Neural cell (in vitro differentiated cells): ENCODE data around the gene PNPLA5. TPM values are rescaled to one million over a fixed set of nuclear protein-coding genes. Genes with fewer than 3 reads are reported as not detected.

Experiments used
- H2AFZ ChIP-seq: fragments of 200-600, 300-800 bp; sonication (generic), shearing (Covaris generic); 2 replicates; pipeline ENCODE4 v1.6.0; 2014; ENCODE audit warnings: low read depth, mild to moderate bottlenecking, antibody characterized with exemption, low read length, moderate library complexity
- H3F3A ChIP-seq: fragments of 200-600 bp; shearing (Covaris generic); 2 replicates; pipeline ENCODE4 v1.6.1; 2016; ENCODE audit warnings: mild to moderate bottlenecking, moderate library complexity, mixed read lengths, antibody characterized with exemption, low read length; ENCODE audit not compliant: insufficient read depth, poor library complexity, severe bottlenecking
- H3K27ac ChIP-seq: fragments of 200-600, 300-800 bp; sonication (generic), shearing (Covaris generic); 2 replicates; pipeline ENCODE4 v1.5.1; 2014; ENCODE audit warnings: mild to moderate bottlenecking, low read length, moderate library complexity
- H3K27me3 ChIP-seq: fragments of 300-800, 200-600 bp; sonication (generic), shearing (Covaris generic); 2 replicates; pipeline ENCODE4 v1.6.0; 2014; ENCODE audit warnings: mild to moderate bottlenecking, low read depth, low read length, moderate library complexity; ENCODE audit not compliant: insufficient read depth
- H3K36me3 ChIP-seq: fragments of 300-800, 200-600 bp; sonication (generic), shearing (Covaris generic); 2 replicates; pipeline ENCODE4 v1.5.1; 2014; ENCODE audit warnings: mild to moderate bottlenecking, antibody characterized with exemption, low read length, moderate library complexity; ENCODE audit not compliant: insufficient read depth
- H3K4me2 ChIP-seq: fragments of 300-800, 200-600 bp; sonication (generic), shearing (Covaris generic); 2 replicates; pipeline ENCODE4 v1.6.0; 2014; ENCODE audit warnings: mild to moderate bottlenecking, low read length
- H3K4me3 ChIP-seq: fragments of 300-800, 200-600 bp; sonication (generic), shearing (Covaris generic); 2 replicates; pipeline ENCODE4 v1.5.1; 2014; ENCODE audit warnings: mild to moderate bottlenecking, low read length, moderate library complexity
- H3K79me2 ChIP-seq: fragments of 200-600 bp; shearing (Covaris generic); replicated peaks from 2 replicates; pipeline ENCODE4 v1.6.0; 2014; ENCODE audit warnings: mild to moderate bottlenecking, low read length, moderate library complexity; ENCODE audit not compliant: insufficient read depth
- H3K9ac ChIP-seq: fragments of 300-800, 200-600 bp; sonication (generic), shearing (Covaris generic); 2 replicates; pipeline ENCODE4 v1.6.1; 2016; ENCODE audit warnings: mild to moderate bottlenecking, low read length, mixed read lengths
- H3K9me2 ChIP-seq: fragments of 200-600 bp; shearing (Covaris generic); 2 replicates; pipeline ENCODE4 v1.6.1; 2016; ENCODE audit warnings: mild to moderate bottlenecking, low read length, mixed read lengths; ENCODE audit not compliant: insufficient read depth
- H3K9me3 ChIP-seq: fragments of 200-600, 300-800 bp; sonication (generic), shearing (Covaris generic); 2 replicates; pipeline ENCODE4 v1.6.1; 2016; ENCODE audit warnings: mild to moderate bottlenecking, mixed run types, low read length, moderate library complexity, mixed read lengths
- H4K20me1 ChIP-seq: fragments of 200-600 bp; shearing (Covaris generic); 2 replicates; pipeline ENCODE4 v1.6.1; 2016; ENCODE audit warnings: mild to moderate bottlenecking, mixed run types; ENCODE audit not compliant: insufficient read depth
- CTCF ChIP-seq: fragments of 450-650 bp; IDR thresholded peaks from 2 replicates; pipeline ENCODE4 v1.5.1; 2014; ENCODE audit warnings: antibody characterized with exemption, mild to moderate bottlenecking, moderate library complexity; ENCODE audit not compliant: poor library complexity, severe bottlenecking
- EP300 ChIP-seq: fragments of 450-650 bp; conservative IDR thresholded peaks from 2 replicates; pipeline ENCODE4 v1.6.1; 2014; ENCODE audit warnings: antibody characterized with exemption, mild to moderate bottlenecking, moderate library complexity; ENCODE audit not compliant: poor library complexity, severe bottlenecking
- EZH2 ChIP-seq: fragments of 200-600, 300-800 bp; shearing (Covaris generic), sonication (generic); IDR thresholded peaks from 2 replicates; pipeline ENCODE4 v1.6.1; 2014; ENCODE audit warnings: antibody characterized with exemption, low read length, borderline replicate concordance, mild to moderate bottlenecking; ENCODE audit not compliant: insufficient read depth, poor library complexity, severe bottlenecking
- MXI1 ChIP-seq: fragments of 450-650 bp; conservative IDR thresholded peaks from 2 replicates; pipeline ENCODE4 v1.6.1; 2014; ENCODE audit warnings: antibody characterized with exemption, mild to moderate bottlenecking; ENCODE audit not compliant: poor library complexity, severe bottlenecking
- POLR2AphosphoS5 ChIP-seq: IDR thresholded peaks from 2 replicates; pipeline ENCODE4 v1.6.1; 2012
- RAD21 ChIP-seq: fragments of 450-650 bp; conservative IDR thresholded peaks from 2 replicates; pipeline ENCODE4 v1.6.1; 2014; ENCODE audit warnings: antibody characterized with exemption, mild to moderate bottlenecking, moderate library complexity
- REST ChIP-seq: IDR thresholded peaks from 2 replicates; pipeline ENCODE4 v1.6.1; 2012; ENCODE audit warnings: borderline replicate concordance
- SMC3 ChIP-seq: fragments of 450-650 bp; conservative IDR thresholded peaks from 2 replicates; pipeline ENCODE4 v1.6.1; 2014; ENCODE audit warnings: antibody characterized with exemption, mild to moderate bottlenecking, moderate library complexity; ENCODE audit not compliant: poor library complexity
- TAF1 ChIP-seq: IDR thresholded peaks from 2 replicates; pipeline ENCODE4 v1.6.1; 2012; ENCODE audit warnings: low read depth
- polyA plus RNA-seq: library from polyadenylated mRNA; depleted of rRNA; stranded (reverse); fragments of >200 nt; gene quantifications from 2 replicates; pipeline ENCODE4 v1.2.3, GENCODE V29; 2014

The PNPLA5 gene
- polyA plus RNA-seq, 1 donor from 2014 or later: not detected

DNA sequence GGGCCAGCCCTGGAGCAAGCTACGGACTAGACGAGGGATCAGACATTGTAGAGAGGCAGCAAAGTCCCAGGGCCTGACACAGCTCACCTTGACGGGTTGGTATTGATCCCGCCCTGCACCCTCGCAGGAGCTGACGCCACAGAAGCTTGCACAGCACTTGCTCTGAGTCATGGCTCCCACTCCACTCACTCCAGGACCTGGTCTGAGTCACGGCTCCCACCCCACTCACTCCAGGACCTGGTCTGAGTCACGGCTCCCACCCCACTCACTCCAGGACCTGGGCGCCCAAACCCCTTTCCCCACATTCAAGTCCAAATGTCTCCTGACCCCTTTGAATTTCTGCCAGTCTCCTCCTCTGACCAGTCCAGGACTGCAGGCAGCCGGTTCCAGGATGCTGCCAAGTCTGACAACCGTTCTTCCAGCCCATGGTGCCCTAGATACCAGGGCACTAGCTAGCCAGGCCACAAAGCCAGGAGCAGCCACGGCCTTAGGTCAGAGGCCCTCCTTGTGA, 6.0 kb upstream of the PNPLA5 start:
- no peaks in the 10 kb centered on the region for H3K9me3 ChIP-seq
- H3K36me3 ChIP-seq: no peaks in the 10 kb centered on the region
- peaks cover 3% of the 10 kb centered on the region for H3K27me3 ChIP-seq
- H3K9ac ChIP-seq: no peak overlapping the region
- H3F3A ChIP-seq: no peaks in the 10 kb centered on the region
- no peak overlapping the region for H2AFZ ChIP-seq
- TF ChIP-seq EP300 (no peak), MXI1 (no peak), POLR2AphosphoS5 (no peak), RAD21 (no peak), SMC3 (no peak), TAF1 (no peak), REST (no peak), CTCF (no peak), EZH2 (no peak)
- H4K20me1 ChIP-seq: no peaks in the 10 kb centered on the region
- H3K4me2 ChIP-seq: no peak overlapping the region
- H3K4me3 ChIP-seq: no peak overlapping the region
- no peaks in the 10 kb centered on the region for H3K9me2 ChIP-seq
- H3K27ac ChIP-seq: no peak overlapping the region
- no peaks in the 10 kb centered on the region for H3K79me2 ChIP-seq

DNA sequence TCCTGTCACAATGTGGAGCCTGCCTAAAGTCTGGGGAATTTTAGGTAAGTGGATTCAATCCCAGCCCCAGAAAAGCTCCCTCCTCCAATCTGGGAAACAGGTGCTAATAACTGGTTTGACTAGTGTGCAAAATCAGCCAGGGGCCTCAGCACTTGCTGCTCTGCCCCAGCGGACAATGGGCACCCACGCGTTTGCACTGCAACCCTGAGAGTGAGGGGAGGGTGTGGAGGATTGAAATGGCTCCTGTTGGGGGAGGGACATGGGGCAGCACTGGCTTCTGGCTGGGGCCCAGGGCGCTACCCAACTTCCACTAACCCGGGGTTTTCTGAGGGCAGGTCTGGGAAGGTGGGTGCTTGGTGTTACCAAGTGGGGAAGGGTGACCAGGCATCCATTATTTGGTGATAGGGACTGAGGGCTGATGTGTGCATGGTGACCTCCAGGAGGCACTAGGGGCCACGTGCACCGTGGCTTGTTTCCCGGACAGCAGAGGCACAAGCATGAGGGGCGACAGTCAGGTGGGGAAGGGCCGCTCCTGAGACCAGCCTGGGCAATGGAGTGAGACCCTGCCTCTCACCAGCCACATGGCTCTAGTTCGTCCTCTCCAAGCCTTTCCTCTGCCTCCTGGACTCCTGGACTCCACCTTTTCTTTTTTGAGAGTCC, 4.3 kb upstream of the PNPLA5 start:
- H3K27ac ChIP-seq: no peak overlapping the region
- H3K9me3 ChIP-seq: no peaks in the 10 kb centered on the region
- H3K4me2 ChIP-seq: no peak overlapping the region
- no peak overlapping the region for H3K4me3 ChIP-seq
- H3K79me2 ChIP-seq: no peaks in the 10 kb centered on the region
- H2AFZ ChIP-seq: no peak overlapping the region
- no peak for TF ChIP-seq EP300
- TF ChIP-seq REST: no peak
- no peak for TF ChIP-seq CTCF
- no peak for TF ChIP-seq EZH2
- TF ChIP-seq POLR2AphosphoS5: no peak
- TF ChIP-seq RAD21: no peak
- TF ChIP-seq TAF1: no peak
- no peak for TF ChIP-seq SMC3
- no peak for TF ChIP-seq MXI1
- H3K9ac ChIP-seq: no peak overlapping the region
- H3K9me2 ChIP-seq: no peaks in the 10 kb centered on the region
- no peaks in the 10 kb centered on the region for H3F3A ChIP-seq
- H4K20me1 ChIP-seq: no peaks in the 10 kb centered on the region
- no peaks in the 10 kb centered on the region for H3K36me3 ChIP-seq
- H3K27me3 ChIP-seq: peaks cover 20% of the 10 kb centered on the region
